Erythroblast (primary cell): ENCODE measurements around the gene SOCS6.
A peak's percentile ranks its signal among the peaks of the same experiment; 100 is the strongest.

Experiments
- DNase-seq, 2 experiments: peaks; one replicate each; lab custom pipeline; 2025; lab: John Stamatoyannopoulos, UW
- GATA1 ChIP-seq: IDR thresholded peaks from 2 replicates; pipeline ENCODE4 v1.6.1; 2011; ENCODE audit warnings: low read depth, mild to moderate bottlenecking, control low read depth, low read length, moderate library complexity
- POLR2A ChIP-seq: IDR thresholded peaks from 2 replicates; pipeline ENCODE4 v1.6.1; 2011; ENCODE audit warnings: mild to moderate bottlenecking, low read length

The SOCS6 gene

GRCh38 chr18:70368903-70369302, 80.1 kb downstream of the SOCS6 start:
- no peak for TF ChIP-seq POLR2A
- TF ChIP-seq GATA1 = no peak
- DNase-seq = no peak

DNA sequence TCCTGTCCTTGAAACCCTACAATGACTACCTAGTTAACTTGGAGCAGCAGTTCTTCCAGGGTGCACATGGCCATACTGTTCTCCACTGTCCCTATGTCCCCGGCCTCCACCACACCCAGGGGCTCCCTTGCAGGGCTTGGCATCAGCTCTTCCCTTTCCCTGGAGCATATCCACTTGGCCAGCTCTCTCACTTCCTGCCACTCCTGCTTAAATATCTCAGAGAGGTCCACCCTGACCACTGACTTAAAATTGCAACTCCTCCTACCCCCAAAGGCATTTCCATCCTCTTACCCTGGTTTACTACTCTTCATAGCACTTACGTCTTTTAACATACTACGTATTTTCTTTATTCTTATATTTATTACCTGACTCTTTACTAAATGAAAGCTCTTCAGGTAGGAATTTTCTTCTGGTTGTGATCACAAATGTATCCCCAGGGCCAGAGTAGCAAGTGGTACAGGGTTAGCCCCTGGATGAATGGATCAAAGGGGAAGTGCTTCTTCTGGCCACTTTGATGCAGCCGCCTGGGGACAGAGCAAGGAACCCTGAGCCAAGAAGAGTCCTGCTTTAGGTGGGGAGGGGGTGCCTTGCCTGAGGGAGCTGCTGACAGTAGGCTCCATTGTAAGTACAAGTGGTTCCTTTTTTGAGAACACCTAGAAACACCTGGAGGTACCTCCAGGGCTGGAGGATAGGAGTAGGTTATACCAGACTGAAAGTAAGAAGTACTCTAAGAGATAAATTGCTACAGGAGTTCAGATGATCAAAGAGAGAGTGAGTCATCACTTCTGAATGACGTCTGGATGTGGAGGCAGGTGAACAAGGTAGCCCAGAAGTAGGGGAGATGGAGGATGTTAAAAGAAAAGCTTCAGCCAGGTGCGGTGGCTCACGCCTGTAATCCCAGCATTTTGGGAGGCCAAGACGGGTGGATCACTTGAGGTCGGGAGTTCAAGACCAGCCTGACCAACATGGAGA, 82.2 kb downstream of the SOCS6 start:
- no peak for TF ChIP-seq POLR2A
- no peak for TF ChIP-seq GATA1

GRCh38 chr18:70371908-70372307, 83.1 kb downstream of the SOCS6 start:
- no peak for DNase-seq
- no peak for TF ChIP-seq GATA1
- TF ChIP-seq POLR2A = no peak

More for the DNA sequence above, 82.2 kb downstream of the SOCS6 start:
- DNase-seq = no peak

DNA sequence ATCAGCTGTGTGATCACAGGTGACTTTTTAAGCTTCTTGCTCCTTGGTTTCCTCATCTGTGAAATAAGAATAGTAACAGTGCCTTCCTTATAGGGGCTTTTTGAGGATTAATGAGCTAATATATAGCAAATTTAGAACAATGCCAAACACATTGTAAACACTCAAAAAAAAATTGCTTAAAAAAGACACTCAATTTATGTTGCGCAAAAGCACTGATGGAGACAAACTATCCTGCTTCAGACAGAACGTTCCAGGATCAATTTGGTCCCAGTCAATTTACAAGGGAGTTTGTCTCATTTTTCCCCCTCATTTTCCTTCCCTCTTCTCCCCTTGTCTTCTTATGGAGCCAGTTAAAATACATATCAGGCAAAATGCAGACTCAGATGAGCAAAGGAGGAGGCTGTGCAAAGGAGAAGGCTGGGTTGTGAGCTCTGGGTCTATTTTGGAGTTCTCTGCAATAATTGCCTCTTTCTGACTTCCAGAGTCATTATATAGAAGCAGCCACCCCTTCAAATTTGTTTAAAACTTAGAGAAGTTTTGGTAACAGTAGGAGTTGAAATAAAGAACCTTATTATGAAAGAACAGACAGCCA, 83.7 kb downstream of the SOCS6 start:
- DNase-seq = no peak
- TF ChIP-seq GATA1 (no peak), POLR2A (no peak)

- TF ChIP-seq GATA1 (no peak), POLR2A (no peak)
- no peak for DNase-seq
These were observed 84.2 kb downstream of the SOCS6 start for GRCh38 chr18:70373042-70373519.

GRCh38 chr18:70374154-70374553, 85.3 kb downstream of the SOCS6 start:
- no peak for TF ChIP-seq POLR2A
- TF ChIP-seq GATA1 = no peak
- no peak for DNase-seq

- TF ChIP-seq POLR2A (no peak), GATA1 (no peak)
- no peak for DNase-seq
These were observed 87.5 kb downstream of the SOCS6 start for GRCh38 chr18:70376137-70376913.

GRCh38 chr18:70376914-70377258, 88.0 kb downstream of the SOCS6 start:
- DNase-seq = no peak

GRCh38 chr18:70377317-70377799, 88.5 kb downstream of the SOCS6 start:
- TF ChIP-seq POLR2A = no peak
- TF ChIP-seq GATA1 = no peak
- DNase-seq = no peak

More at GRCh38 chr18:70376914-70377258, 88.0 kb downstream of the SOCS6 start:
- TF ChIP-seq GATA1 (no peak), POLR2A (no peak)

- TF ChIP-seq POLR2A (no peak), GATA1 (no peak)
- DNase-seq = peak; percentile 78 to 93
These were observed 89.2 kb downstream of the SOCS6 start for GRCh38 chr18:70377857-70378701.
